Fibroblast of skin of back (primary cell): ENCODE measurements around the gene FREY1.
A peak's percentile ranks its signal among the peaks of the same experiment; 100 is the strongest.
"Not testable (repeated sequence)": the region's sequence is repeated elsewhere in the genome, so short reads cannot be mapped to it uniquely, and the experiment has no call there.

ENCODE experiments used
- DNase-seq: peaks from one replicate; pipeline ENCODE4 v3.0.0-alpha.2; 2013

FREY1 gene

GRCh38 chr11:45913942-45914635 lies 7.0 kb upstream of the FREY1 start:
- no peak for DNase-seq

- no peak for DNase-seq
These were observed 6.4 kb upstream of the FREY1 start for GRCh38 chr11:45913514-45913913.

GRCh38 chr11:45910623-45911022 lies 3.6 kb upstream of the FREY1 start:
- DNase-seq: no peak

- DNase-seq: no peak
These were observed 2.8 kb upstream of the FREY1 start for GRCh38 chr11:45909594-45910475.

GRCh38 chr11:45907911-45908370 lies 870 bp upstream of the FREY1 start:
- no peak for DNase-seq

GRCh38 chr11:45906096-45906682 lies 882 bp downstream of the FREY1 start:
- DNase-seq: no peak

- not testable (repeated sequence) for DNase-seq
These were observed 1.5 kb downstream of the FREY1 start for GRCh38 chr11:45905576-45905975.

GRCh38 chr11:45905095-45905494 lies 2.0 kb downstream of the FREY1 start:
- no peak for DNase-seq

GRCh38 chr11:45904309-45904915 lies 2.7 kb downstream of the FREY1 start:
- DNase-seq: no peak

- no peak for DNase-seq
These were observed 4.4 kb downstream of the FREY1 start for GRCh38 chr11:45902452-45903380.

GRCh38 chr11:45901626-45902025 lies 5.4 kb downstream of the FREY1 start:
- no peak for DNase-seq

GRCh38 chr11:45900916-45901617 lies 6.0 kb downstream of the FREY1 start:
- DNase-seq: no peak

GRCh38 chr11:45900175-45900800 lies 6.8 kb downstream of the FREY1 start:
- not testable (repeated sequence) for DNase-seq

GRCh38 chr11:45899448-45900174 lies 7.5 kb downstream of the FREY1 start:
- peak; percentile 89 for DNase-seq

GRCh38 chr11:45899086-45899447 lies 8.0 kb downstream of the FREY1 start:
- DNase-seq: no peak

- DNase-seq: no peak
These were observed 9.5 kb downstream of the FREY1 start for GRCh38 chr11:45897556-45897955.

GRCh38 chr11:45896422-45896984 lies 10.6 kb downstream of the FREY1 start:
- no peak for DNase-seq

GRCh38 chr11:45895553-45896259 lies 11.4 kb downstream of the FREY1 start:
- DNase-seq: no peak
